Neural progenitor cell (in vitro differentiated cells): Measurements from ENCODE around the gene C11orf42.

Experiments used
- CTCF ChIP-seq: fragments of 200-600 bp; sonication (generic); IDR thresholded peaks from 2 replicates; pipeline ENCODE4 v1.5.1; 2017; ENCODE audit warnings: antibody characterized with exemption, mild to moderate bottlenecking
- EZH2phosphoT487 ChIP-seq: fragments of 200-600 bp; sonication (generic); IDR thresholded peaks from 2 replicates; pipeline ENCODE4 v1.6.1; 2017; ENCODE audit warnings: antibody characterized with exemption

GRCh38 chr11:6228520-6228919 lies 23.2 kb downstream of the C11orf42 start:
- no peak for TF ChIP-seq CTCF
- TF ChIP-seq EZH2phosphoT487 = no peak
